SK-N-MC (cell line): ENCODE results near the gene UBA6.

Experiments used
- DNase-seq: peaks from one replicate; pipeline ENCODE4 v3.0.0-alpha.2; 2011; ENCODE audit warnings: low read depth, low spot score
- H3K27ac ChIP-seq: fragments of 200-600 bp; sonication (generic); 2 replicates; pipeline ENCODE4 v1.5.1; 2016; ENCODE audit warnings: mixed run types
- H3K36me3 ChIP-seq: fragments of 200-600 bp; sonication (generic); 2 replicates; pipeline ENCODE4 v1.6.1; 2017; ENCODE audit warnings: antibody characterized with exemption, low read length, mixed read lengths; ENCODE audit not compliant: insufficient read depth
- H3K4me3 ChIP-seq: fragments of 200-600 bp; sonication (generic); 2 replicates; pipeline ENCODE4 v1.5.1; 2016
- H3K9ac ChIP-seq: fragments of 200-600 bp; sonication (generic); 2 replicates; pipeline ENCODE4 v1.8.0; 2017; ENCODE audit warnings: mixed run types, mixed read lengths; ENCODE audit not compliant: insufficient read length
- H3K9me3 ChIP-seq: fragments of 200-600 bp; sonication (generic); 2 replicates; pipeline ENCODE4 v1.6.1; 2017; ENCODE audit warnings: low read depth, mild to moderate bottlenecking, antibody characterized with exemption, low read length, moderate library complexity, mixed read lengths
- EZH2 ChIP-seq: fragments of 200-600 bp; sonication (generic); IDR thresholded peaks from one replicate; pipeline ENCODE4 v1.6.1; 2017; ENCODE audit warnings: antibody characterized with exemption
- FOXP2 ChIP-seq: optimal IDR thresholded peaks from 2 replicates; pipeline ENCODE3; 2011; ENCODE audit warnings: mild to moderate bottlenecking, moderate library complexity; ENCODE audit not compliant: insufficient read depth; ENCODE audit errors: extremely low read length, control extremely low read depth
- POLR2AphosphoS5 ChIP-seq: IDR thresholded peaks from 2 replicates; pipeline ENCODE4 v1.6.1; 2012; ENCODE audit warnings: mild to moderate bottlenecking, low read depth, low read length, borderline replicate concordance

Gene UBA6

GRCh38 chr4:67571975-67572374 is 129.0 kb downstream of the UBA6 start:
- Histone ChIP-seq H3K9me3 (no peaks in the 10 kb centered on the region), H3K27ac (no peak overlapping the region), H3K9ac (no peak overlapping the region), H3K36me3 (no peaks in the 10 kb centered on the region), H3K4me3 (no peak overlapping the region)
- no peak for TF ChIP-seq FOXP2
- no peak for TF ChIP-seq POLR2AphosphoS5
- TF ChIP-seq EZH2 = no peak
- no peak for DNase-seq

GRCh38 chr4:67570537-67570936 is 130.4 kb downstream of the UBA6 start:
- no peak for DNase-seq
- no peak for TF ChIP-seq EZH2
- no peak for TF ChIP-seq FOXP2
- TF ChIP-seq POLR2AphosphoS5 = no peak
- Histone ChIP-seq H3K9me3 (no peaks in the 10 kb centered on the region), H3K27ac (no peak overlapping the region), H3K36me3 (no peaks in the 10 kb centered on the region), H3K4me3 (no peak overlapping the region), H3K9ac (no peak overlapping the region)

- no peaks in the 10 kb centered on the region for H3K9me3 ChIP-seq
- no peaks in the 10 kb centered on the region for H3K36me3 ChIP-seq
- no peak for TF ChIP-seq POLR2AphosphoS5
- TF ChIP-seq FOXP2 = no peak
- no peak for TF ChIP-seq EZH2
- no peak overlapping the region for H3K4me3 ChIP-seq
- no peak overlapping the region for H3K27ac ChIP-seq
- H3K9ac ChIP-seq = no peak overlapping the region
- no peak for DNase-seq
These were observed 132.1 kb downstream of the UBA6 start for GRCh38 chr4:67568820-67569219.

- TF ChIP-seq FOXP2 (no peak), POLR2AphosphoS5 (no peak), EZH2 (no peak)
- H3K9me3 ChIP-seq = no peaks in the 10 kb centered on the region
- no peak for DNase-seq
- H3K27ac ChIP-seq = no peak overlapping the region
- no peak overlapping the region for H3K9ac ChIP-seq
- no peak overlapping the region for H3K4me3 ChIP-seq
- H3K36me3 ChIP-seq = no peaks in the 10 kb centered on the region
These were observed 134.6 kb downstream of the UBA6 start for GRCh38 chr4:67566335-67566734.

- TF ChIP-seq EZH2 (no peak), FOXP2 (no peak)
- Histone ChIP-seq H3K9ac (no peak overlapping the region), H3K9me3 (no peaks in the 10 kb centered on the region), H3K4me3 (no peak overlapping the region), H3K27ac (no peak overlapping the region), H3K36me3 (no peaks in the 10 kb centered on the region)
- no peak for DNase-seq
These were observed 135.7 kb downstream of the UBA6 start for GRCh38 chr4:67565284-67565683.
